22Rv1 (cell line): ENCODE results near the gene IGFL4.
A peak's percentile ranks its signal among the peaks of the same experiment; 100 is the strongest.

Experiments
- H3K27ac ChIP-seq: fragments of 450-650 bp; 2 replicates; pipeline ENCODE4 v1.5.1; 2017
- CTCF ChIP-seq: fragments of 450-650 bp; IDR thresholded peaks from 2 replicates; pipeline ENCODE4 v1.5.1; 2017; ENCODE audit warnings: mild to moderate bottlenecking
- ZFX ChIP-seq: fragments of 450-650 bp; IDR thresholded peaks from 2 replicates; pipeline ENCODE4 v1.6.1; 2017; ENCODE audit warnings: antibody characterized with exemption, borderline replicate concordance

The IGFL4 gene

GRCh38 chr19:46000491-46001246 is 40.1 kb downstream of the IGFL4 start:
- H3K27ac ChIP-seq: no peak overlapping the region
- no peak for TF ChIP-seq ZFX
- no peak for TF ChIP-seq CTCF

GRCh38 chr19:45999653-46000121 is 41.1 kb downstream of the IGFL4 start:
- no peak overlapping the region for H3K27ac ChIP-seq
- TF ChIP-seq ZFX: no peak
- no peak for TF ChIP-seq CTCF

GRCh38 chr19:45998834-45999233 is 42.0 kb downstream of the IGFL4 start:
- TF ChIP-seq ZFX (no peak), CTCF (no peak)
- H3K27ac ChIP-seq: no peak overlapping the region

- TF ChIP-seq ZFX: no peak
- no peak for TF ChIP-seq CTCF
- no peak overlapping the region for H3K27ac ChIP-seq
Measured at GRCh38 chr19:45996933-45997332, 43.9 kb downstream of the IGFL4 start.

GRCh38 chr19:45995715-45996385 is 45.0 kb downstream of the IGFL4 start:
- TF ChIP-seq ZFX: no peak
- TF ChIP-seq CTCF: no peak
- H3K27ac ChIP-seq: peak overlapping the region; percentile 53

GRCh38 chr19:45994998-45995714 is 45.6 kb downstream of the IGFL4 start, which contains the start of gene CCDC61:
Gene CCDC61 (plus strand): TSS chr19:45995467. CDS start chr19:46003019, 7,552 bp downstream.
- peak within 1 kb of the TSS; percentile 53 for H3K27ac ChIP-seq
- TF ChIP-seq ZFX: no peak
- no peak for TF ChIP-seq CTCF
